ENCODE results near the gene RNF217. TPM values are rescaled to one million over a fixed set of nuclear protein-coding genes. Genes with fewer than 3 reads are reported as not detected.

The RNF217 gene
- total and polyA plus RNA-seq, 2 of the 8 experiments (the other 6 are each of a cell fraction or from before 2014, with no cell fraction given) = 2.0 to 8.9 TPM

DNA sequence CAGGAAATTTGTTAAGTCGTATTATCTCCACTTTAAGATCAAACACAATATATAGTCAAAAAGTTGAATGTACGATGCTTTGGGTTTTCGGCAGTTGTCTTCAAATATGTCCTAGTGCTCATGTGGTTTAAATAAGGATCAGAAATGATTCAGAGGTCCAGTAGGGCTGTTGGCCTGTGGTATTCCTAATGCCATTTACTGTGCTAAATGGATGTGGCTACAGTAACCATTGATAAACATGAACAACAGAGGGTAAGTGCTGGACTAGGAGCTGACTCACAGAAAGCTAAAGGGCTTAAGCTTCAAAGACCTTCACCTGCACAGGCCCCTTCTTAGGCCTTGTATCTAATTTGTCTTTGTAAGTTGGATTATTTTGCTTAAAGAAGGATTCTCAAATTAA is 110.8 kb downstream of the RNF217 start:
- H2BK120ac ChIP-seq (replicated peaks; ENCODE audit: low read depth, low read length) = no peak overlapping the region
- H4K91ac ChIP-seq (replicated peaks; ENCODE audit: insufficient read length, low read length) = no peak overlapping the region
- no peak overlapping the region for H3K56ac ChIP-seq (replicated peaks; ENCODE audit: insufficient read length, low read depth, low read length)
- no peak overlapping the region for H2AK5ac ChIP-seq (ENCODE audit: low read depth, low read length)
- TF ChIP-seq TEAD4 (IDR thresholded peaks at IDR 0.05; ENCODE audit: low read depth, low read length) (no peak), CTCF (IDR thresholded peaks at IDR 0.05; ENCODE audit: control extremely low read depth in 1 of 3, insufficient read depth in 1 of 3, low read depth in 1 of 3, low read length in 3 of 3) (no peak), GABPA (IDR thresholded peaks at IDR 0.05; ENCODE audit: borderline replicate concordance, insufficient read depth, low read length) (no peak), SP2 (IDR thresholded peaks at IDR 0.05; ENCODE audit: low read length) (no peak), HDAC6 (IDR thresholded peaks at IDR 0.05; ENCODE audit: low read depth, low read length) (no peak), PHF8 (conservative IDR thresholded peaks at IDR 0.05; ENCODE audit: low read depth, low read length) (no peak), SP4 (IDR thresholded peaks at IDR 0.05; ENCODE audit: low read length) (no peak), ATF2 (IDR thresholded peaks at IDR 0.05; ENCODE audit: low read length) (no peak)
- no peaks in the 10 kb centered on the region for H3K79me1 ChIP-seq (ENCODE audit: low read depth, low read length)
- H3K27me3 ChIP-seq (replicated peaks in 1 of 4; ENCODE audit: control insufficient read depth in 3 of 4, extremely low read depth in 1 of 4, insufficient read depth in 3 of 4, low read length in 3 of 4) = no peaks in the 10 kb centered on the region
- no peak overlapping the region for H3K14ac ChIP-seq (ENCODE audit: insufficient read length)
- DNase-seq (ENCODE audit: low read depth in 1 of 2, low spot score in 2 of 2) = no peak
- H3K23ac ChIP-seq (ENCODE audit: insufficient read length) = no peak overlapping the region
- H3K4me1 ChIP-seq (replicated peaks in 1 of 4; ENCODE audit: control insufficient read depth in 3 of 4, insufficient read depth in 4 of 4, low read length in 3 of 4) = peaks cover 0 to 5% (median 3%) of the 10 kb centered on the region in 4 experiments; a peak in 4 of 7 replicates
- POLR2A ChIA-PET (ENCODE audit: partially characterized antibody) = no interaction called here
- no peak overlapping the region for H2BK12ac ChIP-seq (ENCODE audit: low read depth, low read length)
- H3K4me3 ChIP-seq (ENCODE audit: extremely low read depth in 1 of 4, insufficient read depth in 2 of 4, low read depth in 3 of 4, low read length in 4 of 4) = no peak overlapping the region
- CTCF ChIA-PET (ENCODE audit: partially characterized antibody) = no interaction called here
- H4K20me1 ChIP-seq (replicated peaks in 1 of 2; ENCODE audit: control insufficient read depth in 1 of 2, insufficient read depth in 2 of 2, low read length in 2 of 2) = no peaks in the 10 kb centered on the region
- no peak overlapping the region for H3K27ac ChIP-seq (ENCODE audit: low read depth, low read length)
- H2BK15ac ChIP-seq (ENCODE audit: low read length) = no peak overlapping the region
- H3K4me2 ChIP-seq (ENCODE audit: insufficient read depth in 1 of 2, low read depth in 2 of 2, low read length in 2 of 2) = no peak overlapping the region
- H2BK20ac ChIP-seq (ENCODE audit: low read length) = no peak overlapping the region
- no peak overlapping the region for H4K5ac ChIP-seq (ENCODE audit: insufficient read length, low read depth, low read length)
- H3K36me3 ChIP-seq (ENCODE audit: control insufficient read depth in 2 of 4, insufficient read depth in 4 of 4, low read length in 3 of 4) = no peaks in the 10 kb centered on the region
- H2AFZ ChIP-seq (ENCODE audit: low read length) = no peak overlapping the region
- no peak overlapping the region for H2BK5ac ChIP-seq (ENCODE audit: low read depth, low read length)
- H3K79me2 ChIP-seq (ENCODE audit: control insufficient read depth in 1 of 2, insufficient read depth in 2 of 2, low read length in 2 of 2) = no peaks in the 10 kb centered on the region
- H3K4ac ChIP-seq (replicated peaks; ENCODE audit: insufficient read length, low read depth, low read length) = no peak overlapping the region
- no peaks in the 10 kb centered on the region for H3K23me2 ChIP-seq (ENCODE audit: low read depth, low read length)
- 95% methylated on average over 3 of the region's 3 CpGs; no CpG with 5 or more reads in 1 of the 2 experiments for WGBS, 2 experiments (ENCODE audit: extremely low coverage in 1 of 2, insufficient coverage in 1 of 2, insufficient read length in 1 of 2, insufficient replicate concordance in 2 of 2, low coverage in 1 of 2, low lambda C conversion rate in 2 of 2, missing lambda C conversion rate in 1 of 2)
- FAIRE-seq = no peak
- H3K9ac ChIP-seq (replicated peaks in 1 of 4; ENCODE audit: extremely low read depth in 1 of 4, low read depth in 3 of 4, low read length in 3 of 4) = no peak overlapping the region
- no peak overlapping the region for H4K8ac ChIP-seq (ENCODE audit: extremely low read depth, insufficient read depth, low read length)
- no peaks in the 10 kb centered on the region for H3K9me3 ChIP-seq (ENCODE audit: insufficient read depth in 2 of 2, low read depth in 1 of 2, low read length in 1 of 2)
- H3K18ac ChIP-seq (ENCODE audit: extremely low read depth, low read length) = no peak overlapping the region

Measured in H1 (cell line).